Vagina (tissue), 2 donors: ENCODE results near the gene ZBTB12.
A peak's percentile ranks its signal among the peaks of the same experiment; 100 is the strongest.

ENCODE experiments used
- POLR2A ChIP-seq, 2 donors: fragments of 450-650 bp; IDR thresholded peaks; one replicate each; pipeline ENCODE4 v1.6.1; 2017; ENCODE audit warnings: antibody characterized with exemption in 2 of 2, mild to moderate bottlenecking in 2 of 2, moderate library complexity in 2 of 2
- TF ChIP-seq, protein P1 (sequence below), 3 experiments: fragments of 450-650 bp in 2 of 3; fragments of 200-600 bp in 1 of 3; sonication (generic) in 1 of 3; IDR thresholded peaks; one replicate each; pipeline ENCODE4 v1.5.1; 2017 to 2019; ENCODE audit warnings: antibody characterized with exemption in 3 of 3, mild to moderate bottlenecking in 2 of 3, moderate library complexity in 2 of 3

DNA sequence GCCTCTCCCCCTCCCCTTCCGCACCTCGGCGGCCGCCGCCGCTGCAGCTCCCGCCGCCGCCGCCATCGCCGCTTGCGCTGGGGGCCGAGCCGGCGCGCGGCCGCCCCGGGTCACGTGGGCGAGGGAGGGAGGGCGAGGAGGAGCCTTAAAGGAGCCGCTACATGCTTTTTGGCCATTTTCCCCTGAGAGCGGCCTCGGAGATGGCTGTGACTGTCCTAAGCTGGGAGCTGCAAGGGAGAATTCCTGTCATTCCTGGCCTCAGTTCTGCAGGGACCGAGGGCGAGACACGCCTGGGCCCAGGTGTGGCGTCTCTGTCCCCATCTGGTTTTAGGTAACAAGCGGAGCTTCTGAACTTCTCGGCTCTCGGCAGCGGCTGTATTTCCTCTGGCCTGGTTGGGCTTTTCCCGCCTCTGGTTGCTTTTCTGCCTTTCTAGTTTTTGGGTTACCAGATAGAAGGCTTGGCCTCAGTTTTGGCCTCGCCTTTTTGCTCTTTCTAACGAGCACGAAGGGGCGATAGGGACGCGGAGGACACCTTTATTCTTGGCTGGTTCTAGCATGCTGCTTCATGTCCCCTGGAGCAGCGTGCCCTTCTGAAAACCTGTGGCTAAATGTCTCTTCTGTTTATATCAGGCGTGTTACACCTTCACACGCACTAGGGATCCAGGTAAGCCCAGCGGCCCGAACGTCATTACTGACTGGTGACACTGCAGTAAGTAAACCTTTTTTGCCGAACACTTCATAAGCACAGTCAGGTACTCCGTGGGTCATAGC is 4.1 kb downstream of the ZBTB12 start, which contains the start of gene EHMT2:
- peak in 1 of 2 donors; percentile 72 for TF ChIP-seq POLR2A (IDR thresholded peaks at IDR 0.05)
- TF ChIP-seq, protein P1, sequence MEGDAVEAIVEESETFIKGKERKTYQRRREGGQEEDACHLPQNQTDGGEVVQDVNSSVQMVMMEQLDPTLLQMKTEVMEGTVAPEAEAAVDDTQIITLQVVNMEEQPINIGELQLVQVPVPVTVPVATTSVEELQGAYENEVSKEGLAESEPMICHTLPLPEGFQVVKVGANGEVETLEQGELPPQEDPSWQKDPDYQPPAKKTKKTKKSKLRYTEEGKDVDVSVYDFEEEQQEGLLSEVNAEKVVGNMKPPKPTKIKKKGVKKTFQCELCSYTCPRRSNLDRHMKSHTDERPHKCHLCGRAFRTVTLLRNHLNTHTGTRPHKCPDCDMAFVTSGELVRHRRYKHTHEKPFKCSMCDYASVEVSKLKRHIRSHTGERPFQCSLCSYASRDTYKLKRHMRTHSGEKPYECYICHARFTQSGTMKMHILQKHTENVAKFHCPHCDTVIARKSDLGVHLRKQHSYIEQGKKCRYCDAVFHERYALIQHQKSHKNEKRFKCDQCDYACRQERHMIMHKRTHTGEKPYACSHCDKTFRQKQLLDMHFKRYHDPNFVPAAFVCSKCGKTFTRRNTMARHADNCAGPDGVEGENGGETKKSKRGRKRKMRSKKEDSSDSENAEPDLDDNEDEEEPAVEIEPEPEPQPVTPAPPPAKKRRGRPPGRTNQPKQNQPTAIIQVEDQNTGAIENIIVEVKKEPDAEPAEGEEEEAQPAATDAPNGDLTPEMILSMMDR (IDR thresholded peaks at IDR 0.05): no peak
